Measurements from ENCODE around the gene MARVELD3.
"Not testable (repeated sequence)": the region's sequence is repeated elsewhere in the genome, so short reads cannot be mapped to it uniquely, and the experiment has no call there.

MARVELD3 gene

DNA sequence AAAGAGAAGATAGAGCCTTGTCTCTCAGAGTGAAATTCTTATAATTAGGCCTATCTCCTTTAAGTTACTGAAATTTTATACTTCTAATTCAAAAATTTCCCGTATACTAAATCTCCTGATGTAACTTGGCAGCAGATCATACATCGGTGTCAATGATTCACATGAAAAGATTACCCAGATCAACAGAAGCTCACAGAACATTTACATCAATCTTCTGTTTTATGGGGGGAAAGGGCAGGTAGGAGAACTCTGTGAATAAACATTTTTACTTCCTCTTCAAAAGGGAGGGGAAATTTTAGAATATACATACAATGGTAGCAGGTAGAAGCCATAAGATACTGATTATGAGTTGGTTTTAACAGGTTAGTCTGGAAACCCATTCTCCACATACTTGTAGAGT, 55.4 kb downstream of the MARVELD3 start:
- Histone ChIP-seq H3K36me3 (peaks cover 82% of the 10 kb centered on the region), H3K4me1 (no peaks in the 10 kb centered on the region), H3K9me3 (peaks cover 22% of the 10 kb centered on the region), H3K27ac (no peak overlapping the region), H3K4me2 (no peak overlapping the region), H3K27me3 (no peaks in the 10 kb centered on the region), H4K20me1 (no peaks in the 10 kb centered on the region), H3K4me3 (no peak overlapping the region), H3K9ac (no peak overlapping the region)
- no peak for TF ChIP-seq Cebpa-rat (IDR thresholded peaks at IDR 0.05)

DNA sequence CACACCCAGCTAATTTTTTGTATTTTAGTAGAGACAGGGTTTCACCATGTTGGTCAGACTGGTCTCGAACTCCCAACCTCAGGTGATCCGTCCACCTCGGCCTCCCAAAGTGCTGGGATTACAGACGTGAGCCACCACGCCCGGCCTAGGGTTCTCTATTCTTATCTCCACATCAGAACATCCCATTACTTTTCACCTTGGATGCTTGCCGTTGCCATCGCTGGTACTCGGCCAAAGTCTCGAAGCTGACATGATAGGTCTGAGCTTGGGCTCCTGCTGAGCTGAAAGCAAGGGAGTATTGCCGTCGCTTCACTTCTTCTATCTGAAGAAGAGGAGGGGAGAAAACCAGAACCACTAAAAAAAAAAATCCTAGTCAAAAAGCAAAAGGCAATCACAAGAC, 58.3 kb downstream of the MARVELD3 start:
- H3K4me2 ChIP-seq, H3K4me1 ChIP-seq, H3K9ac ChIP-seq, H3K27me3 ChIP-seq, H3K27ac ChIP-seq, H4K20me1 ChIP-seq, H3K4me3 ChIP-seq: not testable (repeated sequence)
- Histone ChIP-seq H3K36me3 (peaks cover 69% of the 10 kb centered on the region), H3K9me3 (peaks cover 22% of the 10 kb centered on the region)
